GM10266 (cell line): Measurements from ENCODE around the gene C16orf54.
"Not testable (repeated sequence)": the region's sequence is repeated elsewhere in the genome, so short reads cannot be mapped to it uniquely, and the experiment has no call there.

Experiments
- DNase-seq: peaks from one replicate; pipeline ENCODE4 v3.0.0; 2012; ENCODE audit errors: extremely low spot score
- CTCF ChIP-seq: IDR thresholded peaks from 2 replicates; pipeline ENCODE4 v1.5.1; 2012; ENCODE audit warnings: mild to moderate bottlenecking, low read depth; ENCODE audit not compliant: control insufficient read depth, insufficient read depth; ENCODE audit errors: missing control alignments

The C16orf54 gene

GRCh38 chr16:29742683-29743275, 3.0 kb downstream of the C16orf54 start:
- TF ChIP-seq CTCF = no peak

GRCh38 chr16:29740630-29741015, 5.2 kb downstream of the C16orf54 start:
- not testable (repeated sequence) for DNase-seq

More at GRCh38 chr16:29742683-29743275, 3.0 kb downstream of the C16orf54 start:
- no peak for DNase-seq

- not testable (repeated sequence) for DNase-seq
Measured at GRCh38 chr16:29739927-29740629, 5.7 kb downstream of the C16orf54 start.

GRCh38 chr16:29738514-29738913, 7.3 kb downstream of the C16orf54 start:
- TF ChIP-seq CTCF = no peak
- peak; percentile 69 for DNase-seq

- no peak for DNase-seq
- no peak for TF ChIP-seq CTCF
Measured at GRCh38 chr16:29737713-29738112, 8.1 kb downstream of the C16orf54 start.

- no peak for TF ChIP-seq CTCF
- DNase-seq = no peak
Measured at GRCh38 chr16:29736764-29737163, 9.0 kb downstream of the C16orf54 start.

GRCh38 chr16:29736112-29736511, 9.7 kb downstream of the C16orf54 start:
- no peak for DNase-seq

More at GRCh38 chr16:29736112-29736511, 9.7 kb downstream of the C16orf54 start:
- TF ChIP-seq CTCF = no peak
